Measurements from ENCODE around the gene CAB39L. TPM values are rescaled to one million over a fixed set of nuclear protein-coding genes. Genes with fewer than 3 reads are reported as not detected.

Gene CAB39L
- total RNA-seq, 2 donors from 2014 or later: 6.1 to 14.5 TPM

- Histone ChIP-seq H3K27me3 (no peaks in the 10 kb centered on the region), H3K36me3 (no peaks in the 10 kb centered on the region), H3K27ac (no peak overlapping the region), H3K9ac (ENCODE audit: low read depth in 2 of 2, low read length in 2 of 2) (no peak overlapping the region), H3K9me3 (no peaks in the 10 kb centered on the region), H3K4me3 (no peak overlapping the region), H3K4me1 (no peaks in the 10 kb centered on the region)
- no peak for DNase-seq
- intact Hi-C loops (cut with DNase I): no loop called here
- TF ChIP-seq, protein P1, sequence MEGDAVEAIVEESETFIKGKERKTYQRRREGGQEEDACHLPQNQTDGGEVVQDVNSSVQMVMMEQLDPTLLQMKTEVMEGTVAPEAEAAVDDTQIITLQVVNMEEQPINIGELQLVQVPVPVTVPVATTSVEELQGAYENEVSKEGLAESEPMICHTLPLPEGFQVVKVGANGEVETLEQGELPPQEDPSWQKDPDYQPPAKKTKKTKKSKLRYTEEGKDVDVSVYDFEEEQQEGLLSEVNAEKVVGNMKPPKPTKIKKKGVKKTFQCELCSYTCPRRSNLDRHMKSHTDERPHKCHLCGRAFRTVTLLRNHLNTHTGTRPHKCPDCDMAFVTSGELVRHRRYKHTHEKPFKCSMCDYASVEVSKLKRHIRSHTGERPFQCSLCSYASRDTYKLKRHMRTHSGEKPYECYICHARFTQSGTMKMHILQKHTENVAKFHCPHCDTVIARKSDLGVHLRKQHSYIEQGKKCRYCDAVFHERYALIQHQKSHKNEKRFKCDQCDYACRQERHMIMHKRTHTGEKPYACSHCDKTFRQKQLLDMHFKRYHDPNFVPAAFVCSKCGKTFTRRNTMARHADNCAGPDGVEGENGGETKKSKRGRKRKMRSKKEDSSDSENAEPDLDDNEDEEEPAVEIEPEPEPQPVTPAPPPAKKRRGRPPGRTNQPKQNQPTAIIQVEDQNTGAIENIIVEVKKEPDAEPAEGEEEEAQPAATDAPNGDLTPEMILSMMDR (IDR thresholded peaks at IDR 0.05): no peak
Measured at GRCh38 chr13:49456156-49456555, 12.3 kb upstream of the CAB39L start.

DNA sequence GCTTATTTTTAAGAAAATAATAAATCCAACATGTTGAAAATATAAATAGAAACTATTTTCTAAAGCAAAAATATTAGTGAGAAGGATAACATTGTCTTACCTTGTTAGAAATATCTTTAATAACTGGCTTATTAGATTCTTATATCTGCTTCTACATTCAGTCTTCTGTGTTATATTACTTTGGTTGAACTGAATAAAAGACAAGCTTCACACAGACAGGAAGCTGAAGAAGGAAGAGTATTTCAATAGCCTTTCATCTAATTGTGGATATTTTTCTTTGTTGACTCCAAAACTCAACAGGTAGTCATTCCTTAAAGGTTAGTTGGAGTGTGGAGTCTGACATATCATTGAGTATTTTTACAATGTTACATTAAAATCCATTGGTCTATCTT lies 11.1 kb upstream of the CAB39L start:
- no peak overlapping the region for H3K9ac ChIP-seq (ENCODE audit: low read depth in 2 of 2, low read length in 2 of 2)
- no peak for DNase-seq
- no peaks in the 10 kb centered on the region for H3K4me1 ChIP-seq
- H3K27ac ChIP-seq: no peak overlapping the region
- TF ChIP-seq, protein P1 (IDR thresholded peaks at IDR 0.05): no peak
- intact Hi-C loops (cut with DNase I): no loop called here
- H3K27me3 ChIP-seq: no peaks in the 10 kb centered on the region
- H3K4me3 ChIP-seq: no peak overlapping the region
- no peaks in the 10 kb centered on the region for H3K36me3 ChIP-seq
- H3K9me3 ChIP-seq: no peaks in the 10 kb centered on the region

DNA sequence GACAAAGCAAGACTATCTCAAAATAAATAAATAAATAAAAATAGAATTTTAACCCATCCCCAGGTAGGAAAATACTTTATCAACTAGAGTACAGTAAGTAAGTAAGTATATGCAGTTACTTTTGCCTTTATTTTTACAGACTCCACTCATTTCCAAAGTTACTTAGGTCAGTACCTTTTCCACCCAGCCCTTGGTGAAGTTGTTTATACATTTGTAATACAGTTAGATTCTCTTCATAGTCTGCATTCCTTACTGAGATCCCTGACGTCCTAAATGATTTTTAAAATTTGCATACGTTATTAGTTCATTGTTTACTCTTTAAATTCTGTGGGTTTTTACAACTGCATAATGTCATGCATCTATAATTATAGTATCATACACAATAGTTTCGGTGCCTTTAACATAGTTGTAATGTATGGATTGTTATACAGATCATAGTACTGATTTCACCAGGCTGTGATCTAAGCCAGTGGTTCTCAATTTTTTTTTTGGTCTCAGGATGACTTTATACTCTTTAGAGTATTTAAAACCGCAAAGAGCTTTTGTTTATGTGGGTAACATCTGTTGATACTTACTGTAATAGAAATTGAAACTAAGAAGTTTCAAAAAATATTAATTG lies 10.6 kb upstream of the CAB39L start:
- DNase-seq: no peak
- H3K36me3 ChIP-seq: no peaks in the 10 kb centered on the region
- no peak overlapping the region for H3K27ac ChIP-seq
- H3K4me3 ChIP-seq: no peak overlapping the region
- intact Hi-C loops (cut with DNase I): no loop called here
- no peak overlapping the region for H3K9ac ChIP-seq (ENCODE audit: low read depth in 2 of 2, low read length in 2 of 2)
- H3K9me3 ChIP-seq: no peaks in the 10 kb centered on the region
- no peaks in the 10 kb centered on the region for H3K27me3 ChIP-seq
- H3K4me1 ChIP-seq: no peaks in the 10 kb centered on the region
- TF ChIP-seq, protein P1 (IDR thresholded peaks at IDR 0.05): no peak

- TF ChIP-seq, protein P1 (IDR thresholded peaks at IDR 0.05): no peak
- Histone ChIP-seq H3K9ac (ENCODE audit: low read depth in 2 of 2, low read length in 2 of 2) (no peak overlapping the region), H3K4me3 (no peak overlapping the region), H3K36me3 (no peaks in the 10 kb centered on the region), H3K9me3 (no peaks in the 10 kb centered on the region), H3K27me3 (no peaks in the 10 kb centered on the region), H3K27ac (no peak overlapping the region), H3K4me1 (no peaks in the 10 kb centered on the region)
- intact Hi-C loops (cut with DNase I): no loop called here
- no peak for DNase-seq
Measured at GRCh38 chr13:49453465-49453864, 9.6 kb upstream of the CAB39L start.

DNA sequence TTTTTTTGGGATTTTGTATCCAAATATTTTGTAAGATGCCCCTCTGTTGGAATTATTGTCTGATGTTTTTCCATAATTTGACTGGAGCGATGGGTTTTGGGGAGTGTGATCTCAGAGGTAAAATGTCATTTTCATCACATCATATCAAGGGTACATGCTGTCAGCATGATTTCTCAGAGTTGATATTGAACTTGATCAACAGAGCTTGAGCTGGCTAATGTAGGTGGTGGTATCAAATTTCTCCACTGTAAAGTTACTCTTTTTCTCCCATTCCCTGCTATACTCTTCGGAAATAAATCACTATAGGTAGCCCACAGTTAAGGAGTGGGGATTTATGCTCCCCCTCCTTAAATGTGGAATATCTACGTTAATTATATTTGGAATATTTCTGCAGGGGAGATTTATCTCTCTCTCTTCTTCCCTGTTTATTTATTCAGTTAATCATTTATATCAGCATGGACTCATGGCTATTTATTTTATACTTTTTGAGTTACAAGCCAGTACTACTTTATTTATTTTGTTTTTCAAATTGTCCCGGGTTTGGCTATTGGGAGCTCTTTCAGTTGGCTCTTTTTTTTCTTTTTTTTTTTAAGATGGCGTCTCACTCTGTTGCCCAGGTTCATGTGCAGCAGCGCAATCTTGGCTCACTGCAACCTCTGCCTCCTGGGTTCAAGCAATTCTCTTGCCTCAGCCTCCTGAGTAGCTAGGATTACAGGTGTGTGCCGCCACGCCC lies 9.0 kb upstream of the CAB39L start:
- Histone ChIP-seq H3K9ac (ENCODE audit: low read depth in 2 of 2, low read length in 2 of 2) (no peak overlapping the region), H3K9me3 (no peaks in the 10 kb centered on the region), H3K4me1 (no peaks in the 10 kb centered on the region), H3K27ac (no peak overlapping the region), H3K36me3 (no peaks in the 10 kb centered on the region), H3K4me3 (no peak overlapping the region), H3K27me3 (no peaks in the 10 kb centered on the region)
- intact Hi-C loops (cut with DNase I): no loop called here
- DNase-seq: no peak
- TF ChIP-seq, protein P1 (IDR thresholded peaks at IDR 0.05): no peak
